Endometrial microvascular endothelial cells (primary cell): ENCODE data around the gene FAM50B. TPM values are rescaled to one million over a fixed set of nuclear protein-coding genes. Genes with fewer than 3 reads are reported as not detected.

Experiments
- in situ Hi-C: cut with HindIII; loops from 2 replicates; pipeline ENCODE4 v1.10.0; 2017; ENCODE audit warnings: low sequenced_read_pairs, low pct_unique_long_range_greater_than_20kb; ENCODE audit errors: inconsistent ontology term
- total RNA-seq: library from RNA; depleted of rRNA; stranded (reverse); fragments of >200 nt; gene quantifications from one replicate; pipeline ENCODE4 v1.2.3, GENCODE V29; 2015; ENCODE audit errors: inconsistent ontology term

Gene FAM50B
- total RNA-seq, 1 donor from 2014 or later, result 7.7 TPM

GRCh38 chr6:3867641-3868502 lies 18.7 kb downstream of the FAM50B start:
- in situ Hi-C loops, result no loop called here

- in situ Hi-C loops, result no loop called here
Measured at GRCh38 chr6:3868544-3868943, 19.4 kb downstream of the FAM50B start.

GRCh38 chr6:3869284-3869631 lies 20.1 kb downstream of the FAM50B start:
- in situ Hi-C loops, result no loop called here

GRCh38 chr6:3869632-3870527 lies 20.7 kb downstream of the FAM50B start:
- in situ Hi-C loops, result no loop called here

GRCh38 chr6:3870528-3870925 lies 21.4 kb downstream of the FAM50B start:
- in situ Hi-C loops, result no loop called here

GRCh38 chr6:3871515-3871914 lies 22.3 kb downstream of the FAM50B start:
- in situ Hi-C loops, result no loop called here

- in situ Hi-C loops, result no loop called here
Measured at GRCh38 chr6:3871939-3872338, 22.8 kb downstream of the FAM50B start.

- in situ Hi-C loops, result no loop called here
Measured at GRCh38 chr6:3872370-3872854, 23.2 kb downstream of the FAM50B start.

- in situ Hi-C loops, result no loop called here
Measured at GRCh38 chr6:3873051-3873450, 23.9 kb downstream of the FAM50B start.

- in situ Hi-C loops, result no loop called here
Measured at GRCh38 chr6:3874069-3874468, 24.9 kb downstream of the FAM50B start.

- in situ Hi-C loops, result no loop called here
Measured at GRCh38 chr6:3875486-3875885, 26.3 kb downstream of the FAM50B start.

GRCh38 chr6:3876101-3876500 lies 26.9 kb downstream of the FAM50B start:
- in situ Hi-C loops, result no loop called here

- in situ Hi-C loops, result no loop called here
Measured at GRCh38 chr6:3876866-3877265, 27.7 kb downstream of the FAM50B start.

GRCh38 chr6:3878048-3878666 lies 29.0 kb downstream of the FAM50B start:
- in situ Hi-C loops, result no loop called here

GRCh38 chr6:3879194-3879952 lies 30.2 kb downstream of the FAM50B start:
- in situ Hi-C loops, result no loop called here

GRCh38 chr6:3881711-3882421 lies 32.7 kb downstream of the FAM50B start:
- in situ Hi-C loops, result no loop called here

GRCh38 chr6:3882431-3882830 lies 33.3 kb downstream of the FAM50B start:
- in situ Hi-C loops, result no loop called here

- in situ Hi-C loops, result no loop called here
Measured at GRCh38 chr6:3882866-3883265, 33.7 kb downstream of the FAM50B start.
